ENCODE results near the gene LIPT1.
A peak's percentile ranks its signal among the peaks of the same experiment; 100 is the strongest.
"Not testable (repeated sequence)": the region's sequence is repeated elsewhere in the genome, so short reads cannot be mapped to it uniquely, and the experiment has no call there.

The LIPT1 gene

DNA sequence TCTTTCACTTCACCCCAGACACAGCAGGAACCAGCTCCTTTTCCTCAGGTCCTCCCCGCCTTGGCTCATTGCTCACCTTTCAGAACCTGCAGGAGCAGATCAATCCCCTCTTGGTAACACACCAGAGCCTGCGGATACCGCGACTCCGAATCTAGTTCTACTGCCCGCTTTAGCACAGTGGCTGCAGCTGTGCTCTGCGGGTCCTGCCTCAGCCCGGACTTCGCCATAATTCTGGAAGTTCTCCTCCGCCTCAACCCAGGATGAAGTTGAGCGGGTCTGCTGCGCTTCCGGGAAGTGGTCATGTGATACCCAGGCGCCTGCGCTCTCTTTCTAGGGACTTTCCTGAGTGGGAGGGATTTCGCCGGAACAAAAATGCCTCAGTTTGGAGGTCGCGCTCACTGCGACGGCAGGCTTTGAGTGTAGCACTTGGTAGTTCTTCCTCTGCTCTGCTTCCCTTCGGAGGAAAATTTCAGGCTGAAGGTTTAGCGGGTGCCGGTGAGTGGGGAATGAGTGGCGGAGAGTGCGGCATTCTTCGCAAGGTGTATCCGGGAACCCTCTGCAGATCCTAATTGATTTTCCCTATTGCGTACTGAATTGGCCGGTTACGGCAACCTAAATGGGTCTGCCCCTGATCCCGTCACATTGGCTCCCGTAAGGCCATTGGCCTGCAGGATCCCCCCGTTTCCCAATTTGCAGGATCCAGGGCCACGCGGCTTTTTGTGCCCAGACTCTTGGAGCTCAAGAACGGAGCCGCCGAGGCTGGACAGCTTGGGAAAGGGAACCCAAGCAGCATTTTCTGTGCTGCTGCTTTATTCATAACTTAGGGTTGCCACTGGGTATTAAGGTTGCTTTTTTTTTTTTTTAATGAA is 26.2 kb downstream of the LIPT1 start, which contains the start of the genes MITD1 and MRPL30:
Gene MITD1 (minus strand): TSS at position 304 of the 869 bp plus-strand sequence. CDS start 77 bp downstream, at position 227.
Gene MRPL30 (plus strand): TSS at position 430 of the 869 bp plus-strand sequence. CDS start 5,020 bp downstream, outside the sequence.
- DNase-seq (ENCODE audit: low spot score), result peak; percentile 84

DNA sequence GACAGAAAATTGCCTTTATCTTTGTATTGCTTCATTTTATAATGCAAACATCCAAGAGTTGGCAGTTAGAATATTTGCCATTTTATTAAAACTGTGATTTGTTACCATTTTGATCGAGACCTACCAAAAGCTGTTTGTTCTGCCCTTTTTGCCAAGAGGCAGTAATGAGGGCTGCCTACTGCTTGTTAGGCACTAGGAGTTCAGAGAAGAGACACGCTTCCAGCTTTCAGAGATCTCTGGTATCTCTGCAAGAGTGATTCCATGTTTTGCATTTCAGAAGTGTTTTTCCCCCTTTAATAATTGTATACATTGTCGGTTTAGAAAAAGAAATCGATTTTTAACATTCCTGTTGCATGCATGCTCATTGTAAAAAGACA is 26.8 kb downstream of the LIPT1 start:
- no peak for DNase-seq (ENCODE audit: low spot score)

- no peak for DNase-seq (ENCODE audit: low spot score)
Observed at GRCh38 chr2:99183025-99183424, 28.3 kb downstream of the LIPT1 start.

GRCh38 chr2:99184811-99185210 is 30.0 kb downstream of the LIPT1 start:
- no peak for DNase-seq (ENCODE audit: low spot score)

GRCh38 chr2:99187011-99187410 is 32.2 kb downstream of the LIPT1 start:
- no peak for DNase-seq (ENCODE audit: low spot score)

GRCh38 chr2:99188357-99188756 is 33.6 kb downstream of the LIPT1 start:
- DNase-seq (ENCODE audit: low spot score), result no peak

DNA sequence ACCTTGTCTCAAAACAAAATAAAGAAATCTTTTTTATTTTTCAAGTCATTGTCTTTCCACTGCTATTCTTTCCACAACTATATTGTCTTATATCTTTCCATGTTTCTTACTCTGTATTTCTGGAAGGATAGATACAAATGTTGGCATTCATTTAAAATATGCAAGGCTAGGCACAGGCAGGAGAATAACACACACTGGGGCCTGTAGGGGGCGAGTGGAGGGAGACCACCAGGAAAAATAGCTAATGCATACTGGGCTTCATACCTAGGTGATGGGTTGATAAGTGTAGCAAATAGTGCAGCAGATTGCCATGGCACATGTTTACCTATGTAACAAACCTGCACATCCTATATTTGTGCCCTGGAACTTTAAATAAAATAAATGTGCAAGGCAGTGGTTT is 35.8 kb downstream of the LIPT1 start:
- DNase-seq (ENCODE audit: low spot score), result no peak

- DNase-seq (ENCODE audit: low spot score), result not testable (repeated sequence)
Observed at GRCh38 chr2:99192364-99192763, 37.6 kb downstream of the LIPT1 start.

DNA sequence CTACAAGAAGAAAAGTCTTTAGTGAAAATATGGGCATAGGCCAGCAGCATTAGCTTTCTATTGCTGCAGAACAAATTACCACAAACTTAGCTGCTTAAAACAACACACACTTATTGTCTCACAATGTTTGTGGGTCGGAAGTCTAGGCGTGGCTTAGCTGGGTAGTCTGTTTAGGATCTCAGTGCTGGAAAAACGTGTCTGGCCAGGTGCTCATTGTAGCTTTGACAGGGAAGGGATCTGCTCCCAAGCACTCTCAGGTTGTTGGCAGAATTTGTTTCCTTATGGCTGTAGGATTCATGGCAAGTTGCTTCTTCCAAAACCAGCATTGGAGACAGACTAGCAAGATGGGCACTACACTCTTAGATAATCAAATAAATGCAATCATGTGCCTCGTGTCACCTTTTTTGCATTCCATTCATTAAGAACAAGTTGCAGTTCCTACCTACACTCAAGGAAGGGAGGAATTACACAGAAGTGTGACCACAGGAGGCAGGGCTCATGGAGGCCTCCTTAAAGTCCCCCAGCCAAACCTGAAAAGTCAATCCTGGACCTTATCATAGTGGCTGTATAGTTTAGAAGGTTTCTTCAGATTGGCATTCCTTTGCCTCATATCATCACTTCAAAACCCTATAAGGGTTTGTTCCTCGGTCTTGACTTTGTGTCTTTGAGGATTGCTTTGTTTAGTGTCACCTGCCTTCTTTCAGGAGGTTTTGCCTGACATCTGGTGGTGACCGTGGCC is 43.5 kb downstream of the LIPT1 start:
- no peak for DNase-seq (ENCODE audit: low spot score)

- DNase-seq (ENCODE audit: low spot score), result no peak
Observed at GRCh38 chr2:99200076-99200800, 45.5 kb downstream of the LIPT1 start.

- DNase-seq (ENCODE audit: low spot score), result no peak
Observed at GRCh38 chr2:99201959-99202678, 47.4 kb downstream of the LIPT1 start.

DNA sequence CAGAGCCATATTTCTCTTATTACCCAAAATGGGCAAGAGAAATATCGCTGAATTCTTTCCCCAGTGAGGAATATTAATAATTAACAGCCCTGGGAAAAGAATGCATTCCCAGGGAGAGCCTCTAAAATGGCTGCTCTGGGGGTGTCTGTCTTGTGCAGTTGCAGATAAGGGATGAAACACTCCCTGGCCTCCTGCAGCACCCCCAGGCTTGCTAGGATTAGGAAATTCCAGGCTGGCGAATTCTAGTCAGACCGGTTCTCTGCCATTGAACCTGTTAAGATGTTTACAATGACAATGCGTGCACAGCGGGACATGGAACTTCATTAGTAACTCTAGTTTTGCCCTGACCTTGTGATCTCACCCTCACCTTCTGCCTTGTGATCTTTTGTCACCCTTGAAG is 50.7 kb downstream of the LIPT1 start:
- no peak for DNase-seq (ENCODE audit: low spot score)
